GM21723 (cell line): Measurements from ENCODE around the gene NOXA1.
"Not testable (repeated sequence)": the region's sequence is repeated elsewhere in the genome, so short reads cannot be mapped to it uniquely, and the experiment has no call there.

ENCODE experiments used
- ATAC-seq: cut with Tn5 transposase; IDR thresholded peaks from one replicate; pipeline ENCODE4 v1.9.1; 2021; ENCODE audit warnings: mild to moderate bottlenecking, moderate library complexity; ENCODE audit not compliant: unreplicated experiment

The NOXA1 gene

GRCh38 chr9:137404961-137405567 lies 18.1 kb upstream of the NOXA1 start:
- no peak for ATAC-seq

DNA sequence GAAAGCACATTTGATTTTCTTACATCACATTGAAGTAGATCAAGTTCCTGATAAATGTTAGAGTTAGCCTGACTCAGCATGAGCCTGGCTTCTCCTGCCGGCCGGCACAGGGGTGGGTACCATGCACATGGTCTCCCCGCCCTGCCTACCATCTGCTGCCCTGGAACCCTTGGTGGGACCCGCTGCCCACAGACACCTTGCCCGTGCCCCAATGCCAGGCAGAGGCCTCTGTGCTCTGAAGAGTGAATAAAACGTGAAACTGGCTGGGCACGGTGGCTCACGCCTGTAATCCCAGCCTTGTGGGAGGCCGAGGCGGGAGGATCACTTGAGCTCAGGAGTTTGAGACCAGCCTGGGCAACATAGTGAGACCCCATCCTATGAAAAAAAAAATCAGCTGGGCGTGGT lies 17.5 kb upstream of the NOXA1 start:
- no peak for ATAC-seq

- no peak for ATAC-seq
Measured at GRCh38 chr9:137406085-137406760, 17.0 kb upstream of the NOXA1 start.

- no peak for ATAC-seq
Measured at GRCh38 chr9:137406876-137407589, 16.2 kb upstream of the NOXA1 start.

DNA sequence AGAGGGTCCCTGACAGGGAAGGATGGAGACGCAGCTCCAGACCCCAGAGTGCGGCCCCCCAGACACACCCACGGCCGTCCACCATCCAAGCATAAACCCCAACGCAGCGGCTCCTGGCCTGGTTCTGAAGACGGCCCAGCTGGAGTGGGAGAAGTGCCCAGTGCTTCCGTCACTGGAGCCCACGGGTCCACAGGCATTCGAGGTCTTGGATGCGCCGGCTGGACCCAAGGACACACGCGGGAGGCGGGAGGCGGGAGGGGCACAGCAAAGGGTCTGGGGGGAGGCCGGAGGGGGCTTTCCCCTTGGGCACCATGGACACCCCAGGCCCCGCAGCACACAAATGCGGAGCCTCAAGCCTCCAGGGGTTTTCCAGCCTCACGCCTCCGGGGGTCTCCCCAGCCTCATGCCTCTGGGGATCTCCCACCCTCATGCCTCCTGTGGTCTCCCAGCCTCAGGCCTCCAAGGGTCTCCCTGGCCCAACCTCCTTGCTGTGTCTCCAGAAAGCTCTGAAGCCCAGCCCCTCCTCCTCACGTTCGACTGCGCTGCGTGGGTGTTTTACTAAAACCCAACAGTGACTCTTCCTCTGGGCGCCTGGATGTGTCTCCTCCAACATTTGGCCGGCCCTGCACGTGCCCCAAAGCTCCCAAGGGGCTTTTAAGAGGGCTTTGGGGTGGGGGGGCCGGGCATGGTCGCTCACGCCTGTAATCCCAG lies 15.4 kb upstream of the NOXA1 start:
- no peak for ATAC-seq

GRCh38 chr9:137408651-137409405 lies 14.4 kb upstream of the NOXA1 start:
- no peak for ATAC-seq

DNA sequence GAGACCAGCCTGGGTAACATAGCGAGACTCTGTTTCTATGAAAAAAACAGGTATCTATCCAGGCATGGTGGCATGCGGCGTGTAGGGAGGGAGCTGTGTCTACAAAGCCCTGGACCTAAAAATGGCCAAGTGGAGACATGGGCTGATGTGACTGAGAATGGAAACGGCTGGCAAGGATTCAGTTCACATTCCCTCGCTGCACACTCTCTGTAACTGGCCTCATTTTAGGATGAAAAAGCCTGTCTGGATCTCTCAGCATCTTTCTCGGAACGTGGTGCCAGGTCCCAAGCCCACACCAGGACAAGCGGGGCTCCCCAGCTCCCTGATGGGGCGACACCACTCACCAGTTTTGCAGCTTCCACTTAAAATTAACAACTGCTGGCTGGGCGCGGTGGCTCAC lies 13.7 kb upstream of the NOXA1 start:
- no peak for ATAC-seq

GRCh38 chr9:137410236-137410890 lies 12.8 kb upstream of the NOXA1 start:
- not testable (repeated sequence) for ATAC-seq

DNA sequence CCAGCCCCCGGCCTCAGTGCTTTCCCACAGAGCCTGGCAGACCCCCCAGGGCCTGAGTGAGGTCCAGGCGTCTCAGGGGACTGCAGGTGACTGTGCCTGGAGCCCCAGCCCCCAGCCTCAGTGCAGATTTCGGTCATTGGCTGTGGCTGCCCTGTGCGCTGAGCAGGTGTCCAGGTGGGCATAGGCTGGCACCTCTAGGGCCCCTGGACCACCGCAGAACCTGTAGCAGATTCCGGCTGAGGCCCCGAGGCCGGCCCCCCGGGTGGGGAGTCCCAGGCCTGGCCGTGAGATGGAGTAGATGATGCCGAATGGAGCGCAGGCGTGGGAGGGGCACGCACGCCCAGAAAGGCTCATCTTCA lies 12.3 kb upstream of the NOXA1 start:
- ATAC-seq: no peak

DNA sequence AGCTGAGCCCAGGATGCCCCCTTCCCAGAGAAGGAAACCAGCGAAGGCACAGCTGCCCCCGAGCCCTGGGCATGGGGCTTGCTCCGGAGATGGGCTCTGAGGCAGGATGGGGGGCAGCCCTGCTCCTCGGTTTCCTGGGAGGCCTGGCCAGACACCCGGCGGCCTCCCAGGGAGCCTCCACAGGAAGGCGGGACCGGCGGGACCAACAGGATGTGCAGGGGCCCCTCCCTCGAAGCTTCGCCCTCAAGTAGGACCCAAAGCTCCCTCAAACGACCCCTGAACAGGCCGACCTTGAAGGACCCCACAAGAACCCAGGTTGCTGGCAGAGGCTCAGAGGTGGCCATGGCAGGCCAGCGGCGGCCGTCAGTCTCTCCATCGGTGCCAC lies 11.9 kb upstream of the NOXA1 start:
- ATAC-seq: no peak

DNA sequence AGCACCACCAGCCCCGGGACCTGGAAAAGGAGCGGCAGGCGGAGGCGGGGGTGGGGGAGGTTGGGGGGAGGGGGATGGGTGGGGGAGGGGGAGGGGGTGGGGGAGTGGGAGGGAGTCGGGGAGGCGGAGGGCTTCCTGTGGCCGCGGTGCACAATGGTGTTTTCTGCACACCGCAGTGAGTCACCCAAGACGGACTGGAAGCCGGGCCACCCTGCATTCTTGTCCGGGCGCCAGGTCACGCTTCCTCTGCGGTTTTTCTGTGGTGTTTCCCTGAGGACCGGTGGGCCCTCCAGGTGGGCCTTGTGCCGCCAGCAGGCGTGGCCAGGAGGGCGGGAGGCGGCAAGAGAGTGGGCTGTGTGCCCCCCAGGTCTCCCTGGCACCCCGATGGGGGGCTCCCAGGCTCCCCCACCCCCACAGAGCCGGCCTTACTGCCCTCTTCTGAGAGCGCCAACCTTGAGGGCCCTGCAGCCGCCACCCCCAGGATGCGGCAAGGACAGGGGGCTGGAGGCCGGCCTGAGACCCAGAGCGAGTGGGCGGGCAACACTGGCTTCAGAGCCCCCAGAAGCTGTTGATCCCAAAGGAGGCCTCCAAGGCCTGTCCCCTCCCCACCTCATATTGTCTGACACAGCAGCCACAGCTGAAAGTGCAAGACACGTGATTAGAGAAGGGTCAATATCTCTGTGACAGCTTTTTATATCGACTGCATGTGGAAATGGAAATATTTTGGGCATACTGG lies 11.4 kb upstream of the NOXA1 start:
- no peak for ATAC-seq

DNA sequence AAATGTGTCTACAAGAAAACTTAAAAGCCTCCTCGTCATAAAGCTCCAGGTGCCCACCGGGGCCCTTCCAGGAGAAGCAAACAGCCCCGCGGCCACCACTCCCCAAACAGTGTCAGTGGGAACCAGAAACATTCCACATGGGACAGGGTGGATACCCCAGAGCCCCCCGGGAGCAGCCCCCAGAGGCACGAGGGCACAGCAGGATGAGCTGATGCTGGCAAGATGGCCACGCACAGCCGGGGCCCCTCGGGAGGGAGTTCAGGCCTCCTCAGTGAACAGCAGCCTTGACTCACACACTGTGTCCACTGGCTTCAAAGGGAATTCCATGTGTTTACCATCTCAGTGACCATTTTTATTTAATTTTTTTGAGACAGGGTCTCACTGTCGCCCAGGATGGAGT lies 10.8 kb upstream of the NOXA1 start:
- no peak for ATAC-seq

DNA sequence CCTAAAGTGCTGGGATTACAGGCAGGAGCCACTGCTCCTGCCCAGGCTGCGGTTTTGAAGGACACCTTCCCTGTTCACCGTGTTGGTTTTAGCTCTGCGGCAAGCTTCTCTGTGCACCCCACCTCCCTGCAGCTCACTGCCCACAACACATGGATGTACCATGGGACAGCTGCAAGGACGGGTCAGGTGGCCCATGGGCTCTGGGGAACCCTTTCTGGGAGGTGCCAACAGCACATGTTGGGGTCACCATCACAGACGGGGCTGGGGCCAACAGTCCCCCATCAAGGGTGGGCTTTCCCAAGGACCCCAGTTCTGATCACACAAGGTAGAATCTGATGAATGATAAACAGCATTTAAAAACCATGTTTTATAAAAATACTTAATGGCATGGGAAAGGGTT lies 7.7 kb upstream of the NOXA1 start:
- no peak for ATAC-seq

- ATAC-seq: no peak
Measured at GRCh38 chr9:137416006-137416562, 7.1 kb upstream of the NOXA1 start.

- ATAC-seq: no peak
Measured at GRCh38 chr9:137416563-137417151, 6.5 kb upstream of the NOXA1 start.

- ATAC-seq: no peak
Measured at GRCh38 chr9:137417161-137418021, 5.8 kb upstream of the NOXA1 start.

GRCh38 chr9:137421838-137422603 lies 1.2 kb upstream of the NOXA1 start:
- ATAC-seq: no peak
